Neutrophil (primary cell): ENCODE data around the gene CC2D2B.
A peak's percentile ranks its signal among the peaks of the same experiment; 100 is the strongest.

ENCODE experiments used
- H3K27ac ChIP-seq: fragments of 200-600 bp; sonication (generic); 2 replicates; pipeline ENCODE4 v1.5.1; 2016; ENCODE audit warnings: mild to moderate bottlenecking, moderate library complexity
- H3K27me3 ChIP-seq: fragments of 200-600 bp; sonication (generic); 2 replicates; pipeline ENCODE4 v1.6.0; 2016; ENCODE audit warnings: mild to moderate bottlenecking
- H3K36me3 ChIP-seq: fragments of 200-600 bp; sonication (generic); 2 replicates; pipeline ENCODE4 v1.5.1; 2017
- H3K4me1 ChIP-seq, 2 experiments: fragments of 200-600 bp in 1 of 2; sonication (generic) in 1 of 2; 1 replicate in 1 of 2; 2 replicates in 1 of 2; pipeline versions ENCODE4 v1.5.1 to v1.6.1; 2013 to 2016; ENCODE audit warnings: low read depth in 1 of 2, low read length in 1 of 2, mild to moderate bottlenecking in 1 of 2, moderate library complexity in 1 of 2; ENCODE audit not compliant: control insufficient read depth in 1 of 2, insufficient read depth in 1 of 2
- H3K4me3 ChIP-seq, 2 experiments: fragments of 200-600 bp in 1 of 2; sonication (generic) in 1 of 2; 1 replicate in 1 of 2; 2 replicates in 1 of 2; pipeline ENCODE4 v1.5.1; 2013 to 2016; ENCODE audit warnings: low read depth in 1 of 2, low read length in 1 of 2, mild to moderate bottlenecking in 1 of 2, moderate library complexity in 1 of 2
- H3K9me3 ChIP-seq: fragments of 200-600 bp; sonication (generic); 2 replicates; pipeline ENCODE4 v1.5.1; 2016
- TF ChIP-seq, protein P1 (sequence below): fragments of 200-600 bp; sonication (generic); IDR thresholded peaks from 2 replicates; pipeline ENCODE4 v1.5.1; 2016; ENCODE audit warnings: antibody characterized with exemption

CC2D2B gene, protein sequence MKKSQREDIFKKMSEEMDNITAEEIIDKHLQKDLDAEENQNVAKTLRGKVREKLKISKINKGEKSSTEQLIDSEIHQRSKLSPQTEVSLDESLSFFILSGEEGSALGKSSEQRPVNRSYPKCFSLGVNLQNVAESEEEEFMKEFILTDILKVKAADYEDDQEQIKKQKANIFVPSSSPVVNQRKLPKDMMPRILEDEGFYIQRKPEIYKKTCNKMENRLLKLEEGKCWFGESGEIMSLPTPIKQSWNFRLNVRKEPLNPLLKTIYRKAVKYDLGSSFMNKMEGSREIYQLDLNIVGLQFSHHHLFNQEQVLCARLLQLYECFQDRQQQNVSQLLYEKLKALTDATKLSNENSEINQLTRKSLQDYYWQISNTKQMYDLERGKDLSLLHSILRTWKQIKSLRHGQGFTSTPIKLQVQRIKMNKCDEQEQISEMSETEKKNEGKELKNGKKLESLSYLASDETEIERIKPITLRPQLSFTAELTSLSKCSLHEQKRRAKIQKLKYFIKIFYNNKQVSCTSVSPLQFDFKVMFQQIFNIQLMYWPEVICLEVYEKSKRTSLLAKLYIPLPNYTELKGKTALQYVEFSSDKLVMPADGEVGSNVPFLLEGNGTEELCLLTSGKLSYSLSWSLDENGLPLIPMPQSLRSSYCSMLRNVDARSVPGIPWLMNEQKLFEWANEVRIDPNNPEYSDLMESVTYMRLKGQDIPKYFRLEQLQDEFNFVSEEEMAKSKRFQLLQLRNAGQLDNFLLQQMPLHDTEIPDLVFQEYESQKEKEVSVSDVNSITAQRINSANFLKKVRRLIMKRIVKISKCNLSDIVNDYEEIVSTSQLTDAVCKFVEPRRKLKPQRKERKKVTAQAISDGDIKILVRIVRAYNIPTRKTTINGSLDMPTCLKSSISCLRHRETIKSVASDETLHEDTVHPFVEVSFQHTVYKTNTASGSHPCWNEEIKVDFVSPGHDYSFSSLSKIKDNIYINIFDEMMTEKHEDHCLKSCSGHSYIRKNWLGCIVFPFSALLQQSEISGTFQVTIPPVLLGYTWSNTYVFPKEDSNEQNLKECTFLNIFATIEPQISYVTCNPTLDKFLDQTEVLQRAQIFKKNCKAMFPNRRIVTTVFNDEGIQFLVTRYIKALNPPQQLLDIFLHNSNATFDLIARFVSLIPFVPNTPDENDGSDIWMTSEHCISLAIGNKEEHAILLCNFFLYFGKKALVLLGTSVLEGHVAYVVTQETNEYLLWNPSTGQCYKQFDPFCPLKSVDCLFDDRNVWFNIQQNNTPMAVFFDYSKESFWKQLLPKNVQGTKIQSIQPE (N-terminal part only)

DNA sequence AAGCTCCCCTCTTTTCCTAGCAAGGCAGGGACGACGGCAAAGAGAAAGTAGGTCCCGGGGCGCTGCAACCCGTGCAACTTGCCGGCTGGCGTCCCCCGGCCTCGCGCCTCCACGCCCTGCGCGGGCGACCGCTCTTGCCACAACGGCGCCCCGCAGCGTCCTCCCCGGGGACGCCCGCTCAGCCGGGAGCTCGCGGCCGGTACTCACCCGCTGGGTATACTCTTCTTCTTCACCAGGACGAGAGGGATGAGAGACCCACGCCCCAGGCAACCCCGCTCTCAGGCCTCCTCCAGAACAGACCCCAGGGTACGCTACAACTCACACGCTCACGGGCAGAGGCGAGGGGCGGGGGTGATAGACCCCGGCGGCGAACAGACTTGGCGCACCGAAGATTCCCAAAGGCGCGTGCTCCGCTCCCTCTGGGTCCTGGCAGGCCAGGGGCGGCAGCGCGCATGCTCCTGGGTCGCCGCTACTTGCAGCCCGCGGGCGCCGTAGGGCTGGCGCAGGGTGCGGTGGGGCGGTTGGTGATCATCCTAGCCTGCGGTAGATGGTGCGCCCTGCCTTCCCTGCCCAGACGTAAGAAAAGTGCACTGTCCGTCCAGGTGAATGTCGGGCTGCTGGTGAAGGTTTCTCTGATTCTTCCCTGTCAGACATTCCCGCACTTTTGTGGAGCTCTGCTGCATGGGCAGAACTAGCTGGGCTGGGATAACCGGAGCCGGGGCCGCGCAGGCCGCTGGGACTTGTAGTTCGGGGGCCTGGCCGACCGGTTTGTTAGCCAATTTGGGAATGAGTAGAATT lies at the start of gene CC2D2B:
Gene CC2D2B (plus strand): TSS at position 520 of the 798 bp plus-strand sequence. CDS start 3,349 bp downstream, outside the sequence.
- TF ChIP-seq, protein P1, sequence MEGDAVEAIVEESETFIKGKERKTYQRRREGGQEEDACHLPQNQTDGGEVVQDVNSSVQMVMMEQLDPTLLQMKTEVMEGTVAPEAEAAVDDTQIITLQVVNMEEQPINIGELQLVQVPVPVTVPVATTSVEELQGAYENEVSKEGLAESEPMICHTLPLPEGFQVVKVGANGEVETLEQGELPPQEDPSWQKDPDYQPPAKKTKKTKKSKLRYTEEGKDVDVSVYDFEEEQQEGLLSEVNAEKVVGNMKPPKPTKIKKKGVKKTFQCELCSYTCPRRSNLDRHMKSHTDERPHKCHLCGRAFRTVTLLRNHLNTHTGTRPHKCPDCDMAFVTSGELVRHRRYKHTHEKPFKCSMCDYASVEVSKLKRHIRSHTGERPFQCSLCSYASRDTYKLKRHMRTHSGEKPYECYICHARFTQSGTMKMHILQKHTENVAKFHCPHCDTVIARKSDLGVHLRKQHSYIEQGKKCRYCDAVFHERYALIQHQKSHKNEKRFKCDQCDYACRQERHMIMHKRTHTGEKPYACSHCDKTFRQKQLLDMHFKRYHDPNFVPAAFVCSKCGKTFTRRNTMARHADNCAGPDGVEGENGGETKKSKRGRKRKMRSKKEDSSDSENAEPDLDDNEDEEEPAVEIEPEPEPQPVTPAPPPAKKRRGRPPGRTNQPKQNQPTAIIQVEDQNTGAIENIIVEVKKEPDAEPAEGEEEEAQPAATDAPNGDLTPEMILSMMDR: no peak
- no peaks in the 10 kb centered on the region for H3K9me3 ChIP-seq
- peak within 1 kb of the TSS; percentile 65 to 74 for H3K4me3 ChIP-seq
- no peaks in the 10 kb centered on the region for H3K36me3 ChIP-seq
- H3K27ac ChIP-seq: peak within 1 kb of the TSS; percentile 2
- peaks cover 10 to 16% of the 10 kb centered on the region in 2 experiments for H3K4me1 ChIP-seq
- peaks cover 5% of the 10 kb centered on the region for H3K27me3 ChIP-seq

DNA sequence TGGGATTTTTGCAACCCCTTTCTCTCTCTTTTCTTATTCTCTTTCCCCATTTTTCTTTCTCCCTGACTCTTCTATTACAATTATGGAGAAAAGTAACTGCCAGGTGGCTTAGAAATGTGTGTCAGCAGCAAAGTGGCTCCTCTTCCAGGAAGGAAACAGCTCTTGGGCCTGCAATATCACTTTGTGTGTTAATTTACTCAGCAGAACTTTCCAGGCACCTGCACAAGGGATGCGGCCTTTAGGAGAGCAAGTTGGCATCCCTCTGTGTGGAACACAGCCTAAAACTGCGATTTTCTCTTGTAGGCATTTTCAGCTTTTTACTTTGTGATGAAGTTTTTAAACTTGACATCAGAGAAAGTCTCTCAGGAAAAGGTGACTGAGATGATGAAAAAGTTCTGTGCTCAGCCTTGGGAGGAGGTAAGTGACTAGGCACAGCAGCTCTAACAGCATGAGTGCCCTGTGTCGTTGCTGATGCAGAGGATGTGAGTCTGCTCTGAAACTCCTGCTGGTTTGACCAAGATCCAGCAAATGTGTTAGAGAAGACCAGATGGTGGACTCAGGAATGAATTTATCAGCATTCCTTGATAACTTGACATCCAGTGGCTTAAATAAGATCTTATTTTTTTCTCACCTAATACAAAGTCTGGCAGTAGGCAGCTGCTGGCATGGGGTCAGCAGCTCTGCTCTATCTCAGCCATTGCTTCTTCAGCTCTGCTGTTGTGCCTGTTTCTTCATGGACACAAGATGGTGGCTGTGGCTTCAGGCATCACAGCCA lies 47.4 kb upstream of the CC2D2B start:
- H3K27me3 ChIP-seq: no peaks in the 10 kb centered on the region
- no peak overlapping the region for H3K4me3 ChIP-seq
- H3K27ac ChIP-seq: no peak overlapping the region
- H3K9me3 ChIP-seq: no peaks in the 10 kb centered on the region
- no peaks in the 10 kb centered on the region for H3K4me1 ChIP-seq
- peaks cover 87% of the 10 kb centered on the region for H3K36me3 ChIP-seq
- TF ChIP-seq, protein P1: no peak

DNA sequence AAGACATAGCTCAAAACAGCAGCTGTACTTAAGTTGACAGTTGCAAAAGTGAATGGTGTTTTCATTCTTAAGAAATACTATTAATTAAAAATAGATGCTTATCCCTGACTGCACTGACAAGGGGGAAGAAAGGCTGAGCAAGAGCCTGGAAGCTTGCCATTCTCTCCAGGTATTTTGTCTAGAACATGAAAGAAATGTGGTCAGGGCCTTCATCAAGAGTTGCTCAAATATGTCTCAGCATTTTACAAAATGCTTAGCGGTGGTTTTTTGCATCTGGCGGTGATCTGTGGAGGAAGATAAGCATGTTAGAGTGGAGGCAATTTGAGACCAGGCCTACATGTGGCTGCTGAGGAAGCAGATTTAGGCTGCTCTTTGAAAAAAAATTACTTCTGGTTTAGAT lies 46.4 kb upstream of the CC2D2B start:
- Histone ChIP-seq H3K27ac (no peak overlapping the region), H3K4me3 (no peak overlapping the region), H3K27me3 (no peaks in the 10 kb centered on the region), H3K4me1 (no peaks in the 10 kb centered on the region), H3K36me3 (peaks cover 92% of the 10 kb centered on the region), H3K9me3 (no peaks in the 10 kb centered on the region)
- TF ChIP-seq, protein P1: no peak

DNA sequence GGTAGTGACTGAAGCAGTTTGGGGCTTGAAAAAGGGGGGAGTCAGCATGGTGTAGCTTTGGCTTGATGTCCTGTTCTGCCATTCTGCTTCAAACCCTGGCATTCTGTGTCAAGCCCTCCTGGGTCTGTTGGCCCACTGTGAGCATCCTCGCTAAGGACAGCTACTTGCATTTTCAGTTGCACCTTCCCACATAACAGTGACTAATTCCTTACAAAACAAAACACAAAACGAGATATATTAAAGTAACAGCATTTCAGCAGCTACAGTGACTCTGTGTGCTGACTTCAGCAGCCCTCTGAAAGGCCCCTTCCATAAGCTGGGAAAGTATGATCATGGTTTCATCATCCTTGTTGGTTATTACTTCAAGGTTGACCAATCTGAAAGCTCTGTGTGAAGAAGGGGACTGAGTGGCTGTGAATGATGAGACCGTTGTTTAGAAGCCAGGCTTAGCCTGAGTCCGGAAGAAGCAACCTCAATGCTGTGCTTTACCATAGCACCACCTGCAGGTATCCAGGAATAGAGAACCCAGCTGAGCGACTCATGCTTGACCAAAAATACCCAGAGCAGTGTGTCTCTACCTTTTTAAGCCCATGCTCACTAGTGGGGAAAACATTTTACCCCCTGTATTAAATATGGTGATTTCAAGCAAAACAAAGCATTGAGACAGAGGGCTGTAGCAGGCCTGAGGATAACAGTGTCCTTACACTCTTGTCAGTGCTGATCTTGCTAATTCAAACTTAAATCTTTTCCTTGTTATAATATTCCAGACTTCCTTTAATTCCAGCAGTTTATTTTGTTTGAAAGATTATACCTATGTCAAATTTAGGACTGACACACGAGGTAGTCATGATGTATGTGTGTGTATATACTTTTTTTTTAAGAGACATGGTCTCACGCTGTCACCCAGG lies 42.6 kb upstream of the CC2D2B start:
- H3K27me3 ChIP-seq: no peaks in the 10 kb centered on the region
- peaks cover 97% of the 10 kb centered on the region for H3K36me3 ChIP-seq
- no peak overlapping the region for H3K4me3 ChIP-seq
- peak overlapping the region; percentile 65 for H3K27ac ChIP-seq
- H3K9me3 ChIP-seq: no peaks in the 10 kb centered on the region
- TF ChIP-seq, protein P1: no peak
- no peaks in the 10 kb centered on the region for H3K4me1 ChIP-seq
